ENCODE measurements around the gene CHD5.

DNA sequence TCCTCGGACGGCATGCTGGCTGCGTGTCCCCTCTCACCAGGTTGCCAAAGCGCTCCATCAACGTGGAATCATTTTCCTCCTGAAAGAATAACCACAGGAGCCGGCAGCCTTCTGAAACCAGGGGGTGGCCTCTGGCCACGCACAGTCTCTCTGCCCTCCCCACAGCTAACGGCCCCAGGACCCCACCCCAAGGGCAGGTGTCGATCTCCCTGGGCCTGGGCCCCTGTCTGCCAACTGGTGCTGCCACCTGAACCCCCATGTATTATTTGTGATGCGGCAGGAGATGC is 88.4 kb downstream of the CHD5 start:
- TF ChIP-seq, protein P1, sequence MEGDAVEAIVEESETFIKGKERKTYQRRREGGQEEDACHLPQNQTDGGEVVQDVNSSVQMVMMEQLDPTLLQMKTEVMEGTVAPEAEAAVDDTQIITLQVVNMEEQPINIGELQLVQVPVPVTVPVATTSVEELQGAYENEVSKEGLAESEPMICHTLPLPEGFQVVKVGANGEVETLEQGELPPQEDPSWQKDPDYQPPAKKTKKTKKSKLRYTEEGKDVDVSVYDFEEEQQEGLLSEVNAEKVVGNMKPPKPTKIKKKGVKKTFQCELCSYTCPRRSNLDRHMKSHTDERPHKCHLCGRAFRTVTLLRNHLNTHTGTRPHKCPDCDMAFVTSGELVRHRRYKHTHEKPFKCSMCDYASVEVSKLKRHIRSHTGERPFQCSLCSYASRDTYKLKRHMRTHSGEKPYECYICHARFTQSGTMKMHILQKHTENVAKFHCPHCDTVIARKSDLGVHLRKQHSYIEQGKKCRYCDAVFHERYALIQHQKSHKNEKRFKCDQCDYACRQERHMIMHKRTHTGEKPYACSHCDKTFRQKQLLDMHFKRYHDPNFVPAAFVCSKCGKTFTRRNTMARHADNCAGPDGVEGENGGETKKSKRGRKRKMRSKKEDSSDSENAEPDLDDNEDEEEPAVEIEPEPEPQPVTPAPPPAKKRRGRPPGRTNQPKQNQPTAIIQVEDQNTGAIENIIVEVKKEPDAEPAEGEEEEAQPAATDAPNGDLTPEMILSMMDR (IDR thresholded peaks at IDR 0.05): no peak
- TF ChIP-seq POLR2A (IDR thresholded peaks at IDR 0.05): no peak

All from tibial nerve (tissue), 3 donors.